ENCODE measurements around the gene VASH1. TPM values are rescaled to one million over a fixed set of nuclear protein-coding genes. Genes with fewer than 3 reads are reported as not detected.

Gene VASH1
- total and polyA plus RNA-seq, 2 of the 13 experiments (the other 11 are each of a cell fraction or from before 2014, with no cell fraction given): 0.11 to 0.24 TPM

- TF ChIP-seq NR0B2 (CRISPR knock-in tag; IDR thresholded peaks at IDR 0.05): no peak
- no peak for TF ChIP-seq ZNF792 (CRISPR knock-in tag; IDR thresholded peaks at IDR 0.05)
- no peak for TF ChIP-seq NONO (IDR thresholded peaks at IDR 0.05)
- TF ChIP-seq NONO (CRISPR knock-in tag; conservative IDR thresholded peaks at IDR 0.05): no peak
- no peak for TF ChIP-seq THAP7 (CRISPR knock-in tag; IDR thresholded peaks at IDR 0.05)
- no peak for TF ChIP-seq ZNF749 (CRISPR knock-in tag; IDR thresholded peaks at IDR 0.05; ENCODE audit: borderline replicate concordance)
- TF ChIP-seq ATF2 (CRISPR knock-in tag; IDR thresholded peaks at IDR 0.05): no peak
- no peak for TF ChIP-seq HNRNPLL (IDR thresholded peaks at IDR 0.05; ENCODE audit: low read depth, low read length, poor library complexity, severe bottlenecking)
These were observed 717 bp downstream of the VASH1 start (continued) for GRCh38 chr14:76761960-76762410.

- H3K36me3 ChIP-seq (replicated peaks in 1 of 2; ENCODE audit: control insufficient read depth in 1 of 2, insufficient read depth in 2 of 2, low read length in 2 of 2): no peaks in the 10 kb centered on the region
- TF ChIP-seq POLR2G (IDR thresholded peaks at IDR 0.05; ENCODE audit: low read depth, low read length) (no peak), ZFP91 (CRISPR knock-in tag; IDR thresholded peaks at IDR 0.05; ENCODE audit: borderline replicate concordance) (0 out of 2 replicates have a peak, but pooled peaks have one; percentile 17), MNT (IDR thresholded peaks at IDR 0.05) (peak; percentile 36; the same call in 1 of the 2 replicates)
- POLR2A ChIA-PET: no interaction called here
- intact Hi-C loops (cut with micrococcal nuclease; ENCODE audit: unreplicated experiment): no loop called here
- H3K27ac ChIP-seq (ENCODE audit: extremely low read length, insufficient read depth, low read length): no peak overlapping the region
- DNase-seq (ENCODE audit: low spot score): no peak
- no peak for FAIRE-seq
- ATAC-seq: no peak
- no peaks in the 10 kb centered on the region for H4K20me1 ChIP-seq (ENCODE audit: insufficient read depth, low read length)
- peak overlapping the region; percentile 86 for H3K4me2 ChIP-seq (ENCODE audit: low read depth, low read length)
- CTCF ChIA-PET (ENCODE audit: low intra/inter-chr PET ratio, low total read pairs): no interaction called here
- 0 out of 2 replicates have a peak, but pooled peaks cover 7% of the 10 kb centered on the region for H3K4me1 ChIP-seq (ENCODE audit: insufficient read depth, low read length)
- WGBS (ENCODE audit: low lambda C conversion rate): 47% methylated on average over 27 of the region's 28 CpGs
- H3K9ac ChIP-seq (ENCODE audit: insufficient read depth, low read depth, low read length): no peak overlapping the region
- no TSS peak for BruUV-seq (replicated peaks)
- no peaks in the 10 kb centered on the region for H3K79me2 ChIP-seq (ENCODE audit: insufficient read depth, low read length)
- no peaks in the 10 kb centered on the region for H3K9me3 ChIP-seq (ENCODE audit: low read length)
- H3K4me3 ChIP-seq (replicated peaks in 1 of 3; ENCODE audit: insufficient read depth in 1 of 3, low read depth in 2 of 3, low read length in 3 of 3): peak overlapping the region in 1 of 3 experiments; percentile 77; a peak in 2 of 6 replicates
- H2AFZ ChIP-seq (ENCODE audit: low read length): no peak overlapping the region
- H3K27me3 ChIP-seq (ENCODE audit: control insufficient read depth in 1 of 2, insufficient read depth in 2 of 2, low read length in 2 of 2): peaks cover 2 to 40% of the 10 kb centered on the region in 2 experiments; a peak in 4 of 5 replicates
- in situ Hi-C loops (cut with HindIII; ENCODE audit: extremely low pct_ligation_motif_present, low pct_unique_long_range_greater_than_20kb): no loop called here
These were observed 1.3 kb downstream of the VASH1 start for GRCh38 chr14:76762411-76763095.
